Measurements from ENCODE around the gene TNXB. TPM values are rescaled to one million over a fixed set of nuclear protein-coding genes. Genes with fewer than 3 reads are reported as not detected.
"Not testable (repeated sequence)": the region's sequence is repeated elsewhere in the genome, so short reads cannot be mapped to it uniquely, and the experiment has no call there.

The TNXB gene
- total RNA-seq, 1 donor from 2014 or later: 0.38 TPM

- no peak for TF ChIP-seq CTCF (IDR thresholded peaks at IDR 0.05; ENCODE audit: insufficient read depth, low read length, poor library complexity, severe bottlenecking)
- peaks cover 53% of the 10 kb centered on the region for H3K27me3 ChIP-seq (ENCODE audit: control insufficient read depth, insufficient read depth, low read length)
These were observed 58.6 kb downstream of the TNXB start for GRCh38 chr6:32050562-32050961.

GRCh38 chr6:32049736-32050135 lies 59.4 kb downstream of the TNXB start:
- H3K4me3 ChIP-seq (ENCODE audit: low read depth, low read length); H3K36me3 ChIP-seq (ENCODE audit: control insufficient read depth, insufficient read depth, low read length): not testable (repeated sequence)
- H3K27me3 ChIP-seq (ENCODE audit: control insufficient read depth, insufficient read depth, low read length): peaks cover 49% of the 10 kb centered on the region

More at GRCh38 chr6:32050562-32050961, 58.6 kb downstream of the TNXB start:
- Histone ChIP-seq H3K36me3 (ENCODE audit: control insufficient read depth, insufficient read depth, low read length) (no peaks in the 10 kb centered on the region), H3K4me3 (ENCODE audit: low read depth, low read length) (no peak overlapping the region)
- DNase-seq (ENCODE audit: low read depth): no peak

GRCh38 chr6:32049149-32049548 lies 60.0 kb downstream of the TNXB start:
- H3K36me3 ChIP-seq (ENCODE audit: control insufficient read depth, insufficient read depth, low read length); DNase-seq (ENCODE audit: low read depth); H3K4me3 ChIP-seq (ENCODE audit: low read depth, low read length): not testable (repeated sequence)
- peaks cover 46% of the 10 kb centered on the region for H3K27me3 ChIP-seq (ENCODE audit: control insufficient read depth, insufficient read depth, low read length)

More at GRCh38 chr6:32049736-32050135, 59.4 kb downstream of the TNXB start:
- DNase-seq (ENCODE audit: low read depth): not testable (repeated sequence)

GRCh38 chr6:32047855-32048766 lies 61.0 kb downstream of the TNXB start:
- Histone ChIP-seq H3K4me3 (ENCODE audit: low read depth, low read length) (no peak overlapping the region), H3K27me3 (ENCODE audit: control insufficient read depth, insufficient read depth, low read length) (peaks cover 40% of the 10 kb centered on the region), H3K36me3 (ENCODE audit: control insufficient read depth, insufficient read depth, low read length) (no peaks in the 10 kb centered on the region)
- no peak for DNase-seq (ENCODE audit: low read depth)
- TF ChIP-seq CTCF (IDR thresholded peaks at IDR 0.05; ENCODE audit: insufficient read depth, low read length, poor library complexity, severe bottlenecking): peak; percentile 86

- Histone ChIP-seq H3K27me3 (ENCODE audit: control insufficient read depth, insufficient read depth, low read length) (peaks cover 39% of the 10 kb centered on the region), H3K36me3 (ENCODE audit: control insufficient read depth, insufficient read depth, low read length) (no peaks in the 10 kb centered on the region), H3K4me3 (ENCODE audit: low read depth, low read length) (no peak overlapping the region)
- no peak for DNase-seq (ENCODE audit: low read depth)
- no peak for TF ChIP-seq CTCF (IDR thresholded peaks at IDR 0.05; ENCODE audit: insufficient read depth, low read length, poor library complexity, severe bottlenecking)
These were observed 61.6 kb downstream of the TNXB start for GRCh38 chr6:32047539-32047854.

- H3K27me3 ChIP-seq (ENCODE audit: control insufficient read depth, insufficient read depth, low read length): peaks cover 38% of the 10 kb centered on the region
- no peaks in the 10 kb centered on the region for H3K36me3 ChIP-seq (ENCODE audit: control insufficient read depth, insufficient read depth, low read length)
- DNase-seq (ENCODE audit: low read depth): no peak
- no peak for TF ChIP-seq CTCF (IDR thresholded peaks at IDR 0.05; ENCODE audit: insufficient read depth, low read length, poor library complexity, severe bottlenecking)
- no peak overlapping the region for H3K4me3 ChIP-seq (ENCODE audit: low read depth, low read length)
These were observed 62.1 kb downstream of the TNXB start for GRCh38 chr6:32047084-32047478.

Measured in kidney epithelial cell (primary cell).